PC-9 (cell line): ENCODE data around the gene SPSB3. TPM values are rescaled to one million over a fixed set of nuclear protein-coding genes. Genes with fewer than 3 reads are reported as not detected.

Source experiments
- BruUV-seq: library from RNA; stranded (reverse); fragments of 400-500 nt; replicated peaks from 2 replicates; lab custom pipeline; 2021; lab: Mats Ljungman, UMichigan
- CTCF ChIA-PET: fragments of 300-600 bp; sonication (Branson Sonifier 250); formaldehyde crosslinking; loops from one replicate; lab custom pipeline; 2022; ENCODE audit warnings: antibody characterized with exemption; lab: Charles Lee
- POLR2A ChIA-PET: fragments of 300-600 bp; sonication (Branson Sonifier 250); formaldehyde crosslinking; loops from one replicate; lab custom pipeline; 2022; ENCODE audit warnings: antibody characterized with exemption; ENCODE audit not compliant: unreplicated experiment; lab: Charles Lee
- DNase-seq, 2 experiments: peaks; one replicate each; pipeline versions ENCODE4 v3.0.0 to v3.0.0-alpha.2; 2015 to 2022; ENCODE audit warnings: mixed read lengths in 1 of 2
- H2AFZ ChIP-seq: fragments of 200-600 bp; sonication (generic); 2 replicates; pipeline ENCODE4 v1.8.1; 2017; ENCODE audit warnings: antibody characterized with exemption
- H3F3A ChIP-seq: fragments of 200-600 bp; sonication (generic); 2 replicates; pipeline ENCODE4 v1.8.1; 2017; ENCODE audit warnings: antibody characterized with exemption, mild to moderate bottlenecking, low read depth; ENCODE audit not compliant: insufficient read depth
- H3K27ac ChIP-seq: fragments of 200-600 bp; sonication (generic); 2 replicates; pipeline ENCODE4 v1.6.1; 2016; ENCODE audit warnings: mixed run types
- H3K27me3 ChIP-seq: fragments of 200-600 bp; sonication (generic); 2 replicates; pipeline ENCODE4 v1.6.1; 2016; ENCODE audit warnings: low read depth, mixed run types; ENCODE audit not compliant: insufficient read depth
- H3K36me3 ChIP-seq: fragments of 200-600 bp; sonication (generic); 2 replicates; pipeline ENCODE4 v1.6.1; 2016; ENCODE audit warnings: low read depth, mixed run types
- H3K4me1 ChIP-seq: fragments of 200-600 bp; sonication (generic); replicated peaks from 2 replicates; pipeline ENCODE4 v1.6.1; 2016; ENCODE audit warnings: mixed run types; ENCODE audit not compliant: insufficient read depth
- H3K4me2 ChIP-seq: fragments of 200-600 bp; sonication (generic); 2 replicates; pipeline ENCODE4 v1.6.1; 2017; ENCODE audit warnings: mixed run types
- H3K4me3 ChIP-seq: fragments of 200-600 bp; sonication (generic); 2 replicates; pipeline ENCODE4 v1.6.1; 2016; ENCODE audit warnings: mixed run types
- H3K79me2 ChIP-seq: fragments of 200-600 bp; sonication (generic); 2 replicates; pipeline ENCODE4 v1.6.1; 2017; ENCODE audit warnings: low read depth, mixed run types
- H3K9me2 ChIP-seq: fragments of 200-600 bp; sonication (generic); 2 replicates; pipeline ENCODE4 v1.8.1; 2017; ENCODE audit warnings: mild to moderate bottlenecking; ENCODE audit not compliant: insufficient read depth
- H3K9me3 ChIP-seq: fragments of 200-600 bp; sonication (generic); 2 replicates; pipeline ENCODE4 v1.8.1; 2016; ENCODE audit warnings: low read depth; ENCODE audit not compliant: insufficient read depth
- H4K20me1 ChIP-seq: fragments of 200-600 bp; sonication (generic); 2 replicates; pipeline ENCODE4 v1.8.1; 2017; ENCODE audit not compliant: insufficient read depth
- CTCF ChIP-seq: fragments of 200-600 bp; sonication (generic); conservative IDR thresholded peaks from 2 replicates; pipeline ENCODE4 v1.6.1; 2017; ENCODE audit warnings: mixed run types, antibody characterized with exemption, mild to moderate bottlenecking, moderate library complexity
- EZH2 ChIP-seq: fragments of 200-600 bp; sonication (generic); IDR thresholded peaks from 2 replicates; pipeline ENCODE4 v1.8.0; 2017; ENCODE audit warnings: antibody characterized with exemption, low read depth
- intact Hi-C: fragments of 100-400 bp; cut with micrococcal nuclease; formaldehyde crosslinking; loops from one replicate; pipeline ENCODE4 v1.10.0; 2022; ENCODE audit not compliant: unreplicated experiment
- total RNA-seq: library from RNA; stranded (reverse); gene quantifications from 2 replicates; pipeline ENCODE4 v1.2.3, GENCODE V29; 2021

The SPSB3 gene
- total RNA-seq, 1 experiment from 2014 or later = 58.2 TPM

- Histone ChIP-seq H3K9me2 (no peaks in the 10 kb centered on the region), H3K4me2 (no peak overlapping the region), H3K4me3 (no peak overlapping the region), H4K20me1 (peaks cover 20% of the 10 kb centered on the region), H3K4me1 (peaks cover 7% of the 10 kb centered on the region), H3K36me3 (no peaks in the 10 kb centered on the region), H2AFZ (no peak overlapping the region), H3K27me3 (no peaks in the 10 kb centered on the region), H3K79me2 (peaks cover 38% of the 10 kb centered on the region), H3K9me3 (no peaks in the 10 kb centered on the region), H3F3A (peaks cover 6% of the 10 kb centered on the region; the same call in 1 of the 2 replicates), H3K27ac (no peak overlapping the region)
- POLR2A ChIA-PET = no interaction called here
- BruUV-seq = no TSS peak
- TF ChIP-seq CTCF = no peak
- no peak for TF ChIP-seq EZH2
- CTCF ChIA-PET = no interaction called here
- no peak for DNase-seq
- intact Hi-C loops = no loop called here
Observed at GRCh38 chr16:1786242-1787055, 4.1 kb upstream of the SPSB3 start.

- Histone ChIP-seq H3F3A (peaks cover 12% of the 10 kb centered on the region; the same call in 1 of the 2 replicates), H3K27me3 (no peaks in the 10 kb centered on the region), H3K79me2 (peaks cover 45% of the 10 kb centered on the region), H4K20me1 (peaks cover 25% of the 10 kb centered on the region), H3K4me2 (no peak overlapping the region), H3K36me3 (0 out of 2 replicates have a peak, but pooled peaks cover 3% of the 10 kb centered on the region), H3K4me1 (peaks cover 13% of the 10 kb centered on the region), H3K9me2 (no peaks in the 10 kb centered on the region), H3K27ac (no peak overlapping the region), H2AFZ (no peak overlapping the region), H3K4me3 (no peak overlapping the region), H3K9me3 (no peaks in the 10 kb centered on the region)
- BruUV-seq = no TSS peak
- ChIA-PET POLR2A (no interaction called here), CTCF (no interaction called here)
- DNase-seq = no peak
- TF ChIP-seq CTCF = no peak
- TF ChIP-seq EZH2 = no peak
- intact Hi-C loops = no loop called here
Observed at GRCh38 chr16:1785846-1786170, 3.4 kb upstream of the SPSB3 start.

GRCh38 chr16:1784977-1785845 lies 2.8 kb upstream of the SPSB3 start:
- BruUV-seq = no TSS peak
- Histone ChIP-seq H3K27me3 (no peaks in the 10 kb centered on the region), H3K27ac (no peak overlapping the region), H3K4me2 (no peak overlapping the region), H2AFZ (no peak overlapping the region), H3K79me2 (peaks cover 51% of the 10 kb centered on the region), H3K9me2 (no peaks in the 10 kb centered on the region), H3K4me1 (peaks cover 15% of the 10 kb centered on the region), H3K9me3 (no peaks in the 10 kb centered on the region), H3K4me3 (no peak overlapping the region), H4K20me1 (peaks cover 31% of the 10 kb centered on the region), H3K36me3 (0 out of 2 replicates have a peak, but pooled peaks cover 6% of the 10 kb centered on the region), H3F3A (peaks cover 18% of the 10 kb centered on the region; the same call in 1 of the 2 replicates)
- intact Hi-C loops = loop anchor here (5.0 kb wide), 2 partner anchors 157 to 367 kb away; partner anchors contain the start of gene MSRB1
- TF ChIP-seq EZH2 (no peak), CTCF (no peak)
- ChIA-PET CTCF (no interaction called here), POLR2A (no interaction called here)
- DNase-seq = no peak
